ENCODE measurements around the gene PMM1. TPM values are rescaled to one million over a fixed set of nuclear protein-coding genes. Genes with fewer than 3 reads are reported as not detected.

The PMM1 gene
- polyA plus RNA-seq, 2 of the 4 experiments (the other 2 are of a cell fraction): 23.5 to 28.7 TPM

DNA sequence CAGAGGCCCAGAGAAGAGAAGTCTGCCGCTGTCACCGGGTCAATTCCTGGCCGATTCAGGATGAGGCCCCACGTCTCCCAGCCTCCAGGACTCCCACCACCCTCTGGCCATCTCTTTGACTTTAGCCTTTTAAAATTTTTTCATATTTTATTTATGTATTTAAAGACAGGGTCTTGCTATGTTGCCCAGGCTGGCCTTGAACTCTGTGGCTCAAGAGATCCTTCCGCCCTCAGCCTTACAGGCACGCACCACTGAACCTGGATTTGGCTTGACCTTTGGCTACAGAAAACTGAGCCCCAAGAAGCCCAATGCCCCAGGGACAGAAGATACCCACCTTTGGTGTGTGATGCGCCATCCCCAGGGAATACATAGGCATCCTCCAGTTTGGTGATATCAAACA lies 49.3 kb downstream of the PMM1 start:
- H3K4me2 ChIP-seq: no peak overlapping the region
- no peaks in the 10 kb centered on the region for H3K9me3 ChIP-seq
- no peak overlapping the region for H3K4me3 ChIP-seq
- no peak for DNase-seq (ENCODE audit: low read depth in 1 of 2, low spot score in 1 of 2)
- FAIRE-seq: no peak
- WGBS (ENCODE audit: missing lambda C conversion rate): 96% methylated on average over 7 of the region's 7 CpGs
- no peak for TF ChIP-seq NPAS2 (CRISPR knock-in tag; IDR thresholded peaks at IDR 0.05; ENCODE audit: borderline replicate concordance)
- TF ChIP-seq TP53 (CRISPR knock-in tag; IDR thresholded peaks at IDR 0.05): no peak
- POLR2A ChIA-PET: interaction anchor here (0.5 kb wide), 1 partner anchor 530 kb away, joined by 4 read pairs; no protein-coding TSS in a partner anchor
- peaks cover 20% of the 10 kb centered on the region for H3K4me1 ChIP-seq
- no peak for ATAC-seq
- H3K27ac ChIP-seq: no peak overlapping the region
- CTCF ChIA-PET: interaction anchor here (1.0 to 2.9 kb wide), 4 partner anchors 10 to 57 kb away, joined by 3 to 11 read pairs (median 6); no protein-coding TSS in a partner anchor

DNA sequence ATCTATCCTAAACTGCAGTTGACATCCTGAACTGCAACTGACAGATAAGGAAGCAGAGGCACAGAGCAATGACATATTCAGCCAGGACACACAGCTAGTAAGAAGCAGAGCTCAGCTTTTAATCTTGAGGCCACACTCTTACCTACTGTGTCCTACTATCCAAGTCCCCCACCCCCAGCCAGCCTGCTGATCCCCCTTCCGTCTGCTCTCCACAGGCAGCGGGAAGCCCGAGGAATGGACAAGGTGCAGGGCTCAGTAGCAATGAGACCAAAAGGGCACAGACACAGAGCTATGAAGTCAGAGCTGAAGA lies 49.7 kb downstream of the PMM1 start:
- FAIRE-seq (no peak), DNase-seq (ENCODE audit: low read depth in 1 of 2, low spot score in 1 of 2) (no peak), ATAC-seq (no peak)
- Histone ChIP-seq H3K4me2 (no peak overlapping the region), H3K4me3 (no peak overlapping the region), H3K4me1 (peaks cover 17% of the 10 kb centered on the region), H3K27ac (no peak overlapping the region), H3K9me3 (no peaks in the 10 kb centered on the region)
- CTCF ChIA-PET: interaction anchor here (1.0 to 2.9 kb wide), 3 partner anchors 10 to 57 kb away, joined by 3 to 9 read pairs (median 4); no protein-coding TSS in a partner anchor
- WGBS (ENCODE audit: missing lambda C conversion rate): 80% methylated on average over 2 of the region's 3 CpGs
- POLR2A ChIA-PET: no interaction called here
- TF ChIP-seq ZC3H11A (IDR thresholded peaks at IDR 0.05): no peak
- TF ChIP-seq SMC3 (IDR thresholded peaks at IDR 0.05): no peak

- Histone ChIP-seq H3K27ac (no peak overlapping the region), H3K4me1 (peaks cover 13% of the 10 kb centered on the region; the same call in 2 of the 3 replicates), H3K9me3 (no peaks in the 10 kb centered on the region), H3K4me3 (no peak overlapping the region), H3K4me2 (no peak overlapping the region)
- no peak for TF ChIP-seq KDM5A (IDR thresholded peaks at IDR 0.05)
- TF ChIP-seq FOSL2 (IDR thresholded peaks at IDR 0.05): no peak
- TF ChIP-seq FOSL2 (CRISPR knock-in tag; IDR thresholded peaks at IDR 0.05): no peak
- no peak for TF ChIP-seq JUNB (IDR thresholded peaks at IDR 0.05)
- TF ChIP-seq MYC (IDR thresholded peaks at IDR 0.05; ENCODE audit: borderline replicate concordance, low read length): no peak
- TF ChIP-seq, protein P1, sequence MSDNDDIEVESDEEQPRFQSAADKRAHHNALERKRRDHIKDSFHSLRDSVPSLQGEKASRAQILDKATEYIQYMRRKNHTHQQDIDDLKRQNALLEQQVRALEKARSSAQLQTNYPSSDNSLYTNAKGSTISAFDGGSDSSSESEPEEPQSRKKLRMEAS (IDR thresholded peaks at IDR 0.05): no peak
- TF ChIP-seq, protein P2, sequence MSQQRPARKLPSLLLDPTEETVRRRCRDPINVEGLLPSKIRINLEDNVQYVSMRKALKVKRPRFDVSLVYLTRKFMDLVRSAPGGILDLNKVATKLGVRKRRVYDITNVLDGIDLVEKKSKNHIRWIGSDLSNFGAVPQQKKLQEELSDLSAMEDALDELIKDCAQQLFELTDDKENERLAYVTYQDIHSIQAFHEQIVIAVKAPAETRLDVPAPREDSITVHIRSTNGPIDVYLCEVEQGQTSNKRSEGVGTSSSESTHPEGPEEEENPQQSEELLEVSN (IDR thresholded peaks at IDR 0.05; ENCODE audit: borderline replicate concordance, low read depth): no peak
- TF ChIP-seq EHMT2 (IDR thresholded peaks at IDR 0.05; ENCODE audit: low read depth): no peak
- no peak for TF ChIP-seq POLR2AphosphoS2 (conservative IDR thresholded peaks at IDR 0.05; ENCODE audit: low read length)
- no peak for TF ChIP-seq RCOR1 (IDR thresholded peaks at IDR 0.05; ENCODE audit: low read depth, low read length)
- TF ChIP-seq BHLHE40 (IDR thresholded peaks at IDR 0.05; ENCODE audit: low read depth, low read length): no peak
- no peak for TF ChIP-seq HOXA7 (CRISPR knock-in tag; IDR thresholded peaks at IDR 0.05)
- TF ChIP-seq FOXS1 (CRISPR knock-in tag; IDR thresholded peaks at IDR 0.05): no peak
- TF ChIP-seq KDM1A (IDR thresholded peaks at IDR 0.05; ENCODE audit: low read depth): no peak
- no peak for TF ChIP-seq NFE2L2 (conservative IDR thresholded peaks at IDR 0.05; ENCODE audit: low read length)
- no peak for TF ChIP-seq HOXB13 (CRISPR knock-in tag; IDR thresholded peaks at IDR 0.05; ENCODE audit: low read depth)
- no peak for TF ChIP-seq NR3C1 (IDR thresholded peaks at IDR 0.05)
- no peak for TF ChIP-seq EP300 (IDR thresholded peaks at IDR 0.05)
- FAIRE-seq (no peak), ATAC-seq (no peak), DNase-seq (ENCODE audit: low read depth in 1 of 2, low spot score in 1 of 2) (no peak)
- 85% methylated on average over 13 of the region's 13 CpGs for WGBS (ENCODE audit: missing lambda C conversion rate)
- ChIA-PET CTCF (interaction anchor here (1.0 to 2.9 kb wide), 3 partner anchors 9 to 58 kb away, joined by 3 to 9 read pairs (median 4); no protein-coding TSS in a partner anchor), POLR2A (no interaction called here)
These were observed 50.3 kb downstream of the PMM1 start for GRCh38 chr22:41539146-41540005.
